HEK293 (cell line): Measurements from ENCODE around the gene OTUB2.

ENCODE experiments used
- KLF8 ChIP-seq: fragments of 450-650 bp; formaldehyde crosslinking; IDR thresholded peaks from 2 replicates; pipeline ENCODE4 v1.5.1; 2016; ENCODE audit warnings: missing biosample characterization, missing genetic modification characterization
- PATZ1 ChIP-seq: fragments of 450-650 bp; formaldehyde crosslinking; IDR thresholded peaks from 2 replicates; pipeline ENCODE4 v1.5.1; 2016; ENCODE audit warnings: missing biosample characterization, missing genetic modification characterization
- PRDM1 ChIP-seq: fragments of 450-650 bp; formaldehyde crosslinking; IDR thresholded peaks from 2 replicates; pipeline ENCODE4; 2016; ENCODE audit warnings: missing biosample characterization, missing genetic modification characterization
- REPIN1 ChIP-seq: fragments of 450-650 bp; formaldehyde crosslinking; IDR thresholded peaks from 2 replicates; pipeline ENCODE4 v1.5.1; 2017; ENCODE audit warnings: missing biosample characterization, missing genetic modification characterization, low read depth
- ZBTB10 ChIP-seq: fragments of 450-650 bp; formaldehyde crosslinking; IDR thresholded peaks from 2 replicates; pipeline ENCODE4 v1.5.1; 2016; ENCODE audit warnings: missing biosample characterization, missing genetic modification characterization
- ZBTB17 ChIP-seq: fragments of 450-650 bp; formaldehyde crosslinking; IDR thresholded peaks from 2 replicates; pipeline ENCODE4 v1.5.1; 2016; ENCODE audit warnings: missing biosample characterization, missing genetic modification characterization
- ZBTB7A ChIP-seq: fragments of 450-650 bp; formaldehyde crosslinking; IDR thresholded peaks from 2 replicates; pipeline ENCODE4 v1.5.1; 2016; ENCODE audit warnings: low read depth, missing biosample characterization, missing genetic modification characterization
- ZFP69B ChIP-seq: fragments of 450-650 bp; formaldehyde crosslinking; IDR thresholded peaks from 2 replicates; pipeline ENCODE4 v1.5.1; 2016; ENCODE audit warnings: missing biosample characterization, missing genetic modification characterization
- ZNF146 ChIP-seq: fragments of 450-650 bp; formaldehyde crosslinking; IDR thresholded peaks from 2 replicates; pipeline ENCODE4 v1.5.1; 2016; ENCODE audit warnings: missing biosample characterization, missing genetic modification characterization
- ZNF248 ChIP-seq: fragments of 450-650 bp; formaldehyde crosslinking; IDR thresholded peaks from 2 replicates; pipeline ENCODE4 v1.5.1; 2017; ENCODE audit warnings: missing biosample characterization, missing genetic modification characterization
- ZNF366 ChIP-seq: fragments of 450-650 bp; formaldehyde crosslinking; conservative IDR thresholded peaks from 2 replicates; pipeline ENCODE4 v1.5.1; 2016; ENCODE audit warnings: missing biosample characterization, missing genetic modification characterization
- ZNF510 ChIP-seq: fragments of 450-650 bp; formaldehyde crosslinking; IDR thresholded peaks from 2 replicates; pipeline ENCODE4 v1.5.1; 2018; ENCODE audit warnings: mild to moderate bottlenecking, missing genetic modification characterization, missing biosample characterization; ENCODE audit not compliant: insufficient replicate concordance
- ZNF529 ChIP-seq: fragments of 450-650 bp; formaldehyde crosslinking; IDR thresholded peaks from 2 replicates; pipeline ENCODE4 v1.5.1; 2017; ENCODE audit warnings: missing genetic modification characterization, missing biosample characterization; ENCODE audit not compliant: insufficient replicate concordance
- ZNF544 ChIP-seq: fragments of 450-650 bp; formaldehyde crosslinking; IDR thresholded peaks from 2 replicates; pipeline ENCODE4 v1.5.0; 2017; ENCODE audit warnings: missing biosample characterization, missing genetic modification characterization
- ZNF549 ChIP-seq: fragments of 450-650 bp; IDR thresholded peaks from 2 replicates; pipeline ENCODE4 v1.5.1; 2018; ENCODE audit warnings: missing biosample characterization, missing genetic modification characterization, mild to moderate bottlenecking, inconsistent platforms, moderate library complexity
- ZNF777 ChIP-seq: fragments of 450-650 bp; formaldehyde crosslinking; IDR thresholded peaks from 2 replicates; pipeline ENCODE4 v1.5.1; 2017; ENCODE audit warnings: missing biosample characterization, missing genetic modification characterization, borderline replicate concordance
- ZNF830 ChIP-seq: fragments of 450-650 bp; IDR thresholded peaks from 2 replicates; pipeline ENCODE4 v1.5.0; 2018; ENCODE audit warnings: missing biosample characterization, missing genetic modification characterization, low read depth, mild to moderate bottlenecking, moderate library complexity
- TF ChIP-seq, protein P1 (sequence below): fragments of 450-650 bp; formaldehyde crosslinking; IDR thresholded peaks from 2 replicates; pipeline ENCODE4 v1.5.1; 2016; ENCODE audit warnings: missing biosample characterization, missing genetic modification characterization
- TF ChIP-seq, protein P2 (sequence below): fragments of 450-650 bp; formaldehyde crosslinking; IDR thresholded peaks from 2 replicates; pipeline ENCODE4 v1.5.1; 2016; ENCODE audit warnings: missing biosample characterization, missing genetic modification characterization, borderline replicate concordance
- TF ChIP-seq, protein P3 (sequence below): fragments of 450-650 bp; formaldehyde crosslinking; IDR thresholded peaks from 2 replicates; pipeline ENCODE4 v1.5.1; 2016; ENCODE audit warnings: missing biosample characterization, missing genetic modification characterization
- TF ChIP-seq, protein P4 (sequence below): fragments of 450-650 bp; IDR thresholded peaks from 2 replicates; pipeline ENCODE4 v1.5.1; 2018; ENCODE audit warnings: missing biosample characterization, missing genetic modification characterization
- TF ChIP-seq, protein P5 (sequence below): sonication (generic); formaldehyde crosslinking; IDR thresholded peaks from 2 replicates; pipeline ENCODE4 v1.8.1; 2022; ENCODE audit warnings: mild to moderate bottlenecking, moderate library complexity, missing genetic modification reagents

OTUB2 gene

GRCh38 chr14:94026173-94026888 lies at the start of gene OTUB2 (continued):
- TF ChIP-seq ZBTB10, result peak; percentile 81; the same call in 1 of the 2 replicates
- TF ChIP-seq ZNF549 (tag by site-specific recombination), result no peak
- TF ChIP-seq, protein P1, sequence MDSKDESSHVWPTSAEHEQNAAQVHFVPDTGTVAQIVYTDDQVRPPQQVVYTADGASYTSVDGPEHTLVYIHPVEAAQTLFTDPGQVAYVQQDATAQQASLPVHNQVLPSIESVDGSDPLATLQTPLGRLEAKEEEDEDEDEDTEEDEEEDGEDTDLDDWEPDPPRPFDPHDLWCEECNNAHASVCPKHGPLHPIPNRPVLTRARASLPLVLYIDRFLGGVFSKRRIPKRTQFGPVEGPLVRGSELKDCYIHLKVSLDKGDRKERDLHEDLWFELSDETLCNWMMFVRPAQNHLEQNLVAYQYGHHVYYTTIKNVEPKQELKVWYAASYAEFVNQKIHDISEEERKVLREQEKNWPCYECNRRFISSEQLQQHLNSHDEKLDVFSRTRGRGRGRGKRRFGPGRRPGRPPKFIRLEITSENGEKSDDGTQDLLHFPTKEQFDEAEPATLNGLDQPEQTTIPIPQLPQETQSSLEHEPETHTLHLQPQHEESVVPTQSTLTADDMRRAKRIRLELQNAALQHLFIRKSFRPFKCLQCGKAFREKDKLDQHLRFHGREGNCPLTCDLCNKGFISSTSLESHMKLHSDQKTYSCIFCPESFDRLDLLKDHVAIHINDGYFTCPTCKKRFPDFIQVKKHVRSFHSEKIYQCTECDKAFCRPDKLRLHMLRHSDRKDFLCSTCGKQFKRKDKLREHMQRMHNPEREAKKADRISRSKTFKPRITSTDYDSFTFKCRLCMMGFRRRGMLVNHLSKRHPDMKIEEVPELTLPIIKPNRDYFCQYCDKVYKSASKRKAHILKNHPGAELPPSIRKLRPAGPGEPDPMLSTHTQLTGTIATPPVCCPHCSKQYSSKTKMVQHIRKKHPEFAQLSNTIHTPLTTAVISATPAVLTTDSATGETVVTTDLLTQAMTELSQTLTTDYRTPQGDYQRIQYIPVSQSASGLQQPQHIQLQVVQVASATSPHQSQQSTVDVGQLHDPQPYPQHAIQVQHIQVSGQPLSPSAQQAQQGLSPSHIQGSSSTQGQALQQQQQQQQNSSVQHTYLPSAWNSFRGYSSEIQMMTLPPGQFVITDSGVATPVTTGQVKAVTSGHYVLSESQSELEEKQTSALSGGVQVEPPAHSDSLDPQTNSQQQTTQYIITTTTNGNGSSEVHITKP (tag by site-specific recombination), result peak; percentile 50; the same call in 1 of the 2 replicates
- no peak for TF ChIP-seq ZNF366
- no peak for TF ChIP-seq ZNF248 (tag by site-specific recombination)
- no peak for TF ChIP-seq ZNF529 (tag by site-specific recombination)
- TF ChIP-seq, protein P2, sequence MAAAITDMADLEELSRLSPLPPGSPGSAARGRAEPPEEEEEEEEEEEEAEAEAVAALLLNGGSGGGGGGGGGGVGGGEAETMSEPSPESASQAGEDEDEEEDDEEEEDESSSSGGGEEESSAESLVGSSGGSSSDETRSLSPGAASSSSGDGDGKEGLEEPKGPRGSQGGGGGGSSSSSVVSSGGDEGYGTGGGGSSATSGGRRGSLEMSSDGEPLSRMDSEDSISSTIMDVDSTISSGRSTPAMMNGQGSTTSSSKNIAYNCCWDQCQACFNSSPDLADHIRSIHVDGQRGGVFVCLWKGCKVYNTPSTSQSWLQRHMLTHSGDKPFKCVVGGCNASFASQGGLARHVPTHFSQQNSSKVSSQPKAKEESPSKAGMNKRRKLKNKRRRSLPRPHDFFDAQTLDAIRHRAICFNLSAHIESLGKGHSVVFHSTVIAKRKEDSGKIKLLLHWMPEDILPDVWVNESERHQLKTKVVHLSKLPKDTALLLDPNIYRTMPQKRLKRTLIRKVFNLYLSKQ (tag by site-specific recombination), result no peak
- TF ChIP-seq ZNF777, result no peak
- TF ChIP-seq ZNF510 (tag by site-specific recombination), result no peak
- TF ChIP-seq KLF8 (tag by site-specific recombination), result peak; percentile 94
- peak; percentile 64; the same call in 1 of the 2 replicates for TF ChIP-seq ZFP69B
- TF ChIP-seq PRDM1 (tag by site-specific recombination), result no peak
- peak; percentile 93 for TF ChIP-seq PATZ1 (tag by site-specific recombination)
- TF ChIP-seq ZNF544, result no peak
- TF ChIP-seq, protein P3, sequence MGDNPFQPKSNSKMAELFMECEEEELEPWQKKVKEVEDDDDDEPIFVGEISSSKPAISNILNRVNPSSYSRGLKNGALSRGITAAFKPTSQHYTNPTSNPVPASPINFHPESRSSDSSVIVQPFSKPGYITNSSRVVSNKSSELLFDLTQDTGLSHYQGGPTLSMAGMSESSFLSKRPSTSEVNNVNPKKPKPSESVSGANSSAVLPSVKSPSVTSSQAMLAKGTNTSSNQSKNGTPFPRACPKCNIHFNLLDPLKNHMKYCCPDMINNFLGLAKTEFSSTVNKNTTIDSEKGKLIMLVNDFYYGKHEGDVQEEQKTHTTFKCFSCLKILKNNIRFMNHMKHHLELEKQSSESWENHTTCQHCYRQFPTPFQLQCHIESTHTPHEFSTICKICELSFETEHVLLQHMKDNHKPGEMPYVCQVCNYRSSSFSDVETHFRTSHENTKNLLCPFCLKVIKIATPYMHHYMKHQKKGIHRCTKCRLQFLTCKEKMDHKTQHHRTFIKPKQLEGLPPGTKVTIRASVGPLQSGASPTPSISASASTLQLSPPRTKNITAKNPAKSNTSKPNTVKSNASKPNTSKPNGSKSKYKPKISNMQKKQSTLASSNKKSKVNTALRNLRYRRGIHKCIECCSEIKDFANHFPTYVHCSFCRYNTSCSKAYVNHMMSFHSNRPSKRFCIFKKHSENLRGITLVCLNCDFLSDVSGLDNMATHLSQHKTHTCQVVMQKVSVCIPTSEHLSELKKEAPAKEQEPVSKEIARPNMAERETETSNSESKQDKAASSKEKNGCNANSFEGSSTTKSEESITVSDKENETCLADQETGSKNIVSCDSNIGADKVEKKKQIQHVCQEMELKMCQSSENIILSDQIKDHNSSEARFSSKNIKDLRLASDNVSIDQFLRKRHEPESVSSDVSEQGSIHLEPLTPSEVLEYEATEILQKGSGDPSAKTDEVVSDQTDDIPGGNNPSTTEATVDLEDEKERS (tag by site-specific recombination), result peak; percentile 85; the same call in 1 of the 2 replicates
- TF ChIP-seq, protein P4, sequence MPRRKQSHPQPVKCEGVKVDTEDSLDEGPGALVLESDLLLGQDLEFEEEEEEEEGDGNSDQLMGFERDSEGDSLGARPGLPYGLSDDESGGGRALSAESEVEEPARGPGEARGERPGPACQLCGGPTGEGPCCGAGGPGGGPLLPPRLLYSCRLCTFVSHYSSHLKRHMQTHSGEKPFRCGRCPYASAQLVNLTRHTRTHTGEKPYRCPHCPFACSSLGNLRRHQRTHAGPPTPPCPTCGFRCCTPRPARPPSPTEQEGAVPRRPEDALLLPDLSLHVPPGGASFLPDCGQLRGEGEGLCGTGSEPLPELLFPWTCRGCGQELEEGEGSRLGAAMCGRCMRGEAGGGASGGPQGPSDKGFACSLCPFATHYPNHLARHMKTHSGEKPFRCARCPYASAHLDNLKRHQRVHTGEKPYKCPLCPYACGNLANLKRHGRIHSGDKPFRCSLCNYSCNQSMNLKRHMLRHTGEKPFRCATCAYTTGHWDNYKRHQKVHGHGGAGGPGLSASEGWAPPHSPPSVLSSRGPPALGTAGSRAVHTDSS, result no peak
- peak; percentile 80; the same call in 1 of the 2 replicates for TF ChIP-seq ZBTB7A (tag by site-specific recombination)
- no peak for TF ChIP-seq REPIN1 (tag by site-specific recombination)
- TF ChIP-seq, protein P5, sequence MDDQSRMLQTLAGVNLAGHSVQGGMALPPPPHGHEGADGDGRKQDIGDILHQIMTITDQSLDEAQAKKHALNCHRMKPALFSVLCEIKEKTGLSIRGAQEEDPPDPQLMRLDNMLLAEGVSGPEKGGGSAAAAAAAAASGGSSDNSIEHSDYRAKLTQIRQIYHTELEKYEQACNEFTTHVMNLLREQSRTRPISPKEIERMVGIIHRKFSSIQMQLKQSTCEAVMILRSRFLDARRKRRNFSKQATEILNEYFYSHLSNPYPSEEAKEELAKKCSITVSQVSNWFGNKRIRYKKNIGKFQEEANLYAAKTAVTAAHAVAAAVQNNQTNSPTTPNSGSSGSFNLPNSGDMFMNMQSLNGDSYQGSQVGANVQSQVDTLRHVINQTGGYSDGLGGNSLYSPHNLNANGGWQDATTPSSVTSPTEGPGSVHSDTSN (CRISPR knock-in tag), result peak; percentile 95
- TF ChIP-seq ZNF146, result no peak
- TF ChIP-seq ZNF830 (tag by site-specific recombination), result no peak
- peak; percentile 47; the same call in 1 of the 2 replicates for TF ChIP-seq ZBTB17 (tag by site-specific recombination)
